Stromal cell of bone marrow (primary cell): ENCODE data around the gene CNTROB.

Source experiments
- DNase-seq: peaks from one replicate; pipeline ENCODE4 v3.0.0-alpha.2; 2012; ENCODE audit warnings: low read depth

Gene CNTROB

GRCh38 chr17:7987112-7987893 is 55.3 kb downstream of the CNTROB start:
- no peak for DNase-seq

DNA sequence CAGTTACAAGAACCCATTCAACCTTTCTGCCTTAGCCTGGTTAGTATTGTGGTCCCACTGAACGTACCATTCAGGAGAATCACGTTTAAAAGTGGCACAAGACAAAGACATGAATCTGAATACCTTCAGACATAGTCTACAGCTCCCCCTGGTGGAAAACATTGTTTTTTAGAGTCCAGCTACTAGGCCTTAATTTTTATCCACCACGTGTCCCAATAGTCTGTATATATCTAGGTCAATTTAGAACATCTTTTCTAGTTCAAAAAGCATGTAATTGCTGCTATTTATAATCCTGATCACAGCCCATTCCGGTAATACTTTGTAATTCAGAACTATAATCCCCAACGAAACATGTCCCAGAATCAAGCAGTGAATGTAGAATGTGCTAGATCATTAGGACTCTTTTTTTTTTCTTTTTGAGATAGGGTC is 56.8 kb downstream of the CNTROB start:
- DNase-seq: peak; percentile 80

DNA sequence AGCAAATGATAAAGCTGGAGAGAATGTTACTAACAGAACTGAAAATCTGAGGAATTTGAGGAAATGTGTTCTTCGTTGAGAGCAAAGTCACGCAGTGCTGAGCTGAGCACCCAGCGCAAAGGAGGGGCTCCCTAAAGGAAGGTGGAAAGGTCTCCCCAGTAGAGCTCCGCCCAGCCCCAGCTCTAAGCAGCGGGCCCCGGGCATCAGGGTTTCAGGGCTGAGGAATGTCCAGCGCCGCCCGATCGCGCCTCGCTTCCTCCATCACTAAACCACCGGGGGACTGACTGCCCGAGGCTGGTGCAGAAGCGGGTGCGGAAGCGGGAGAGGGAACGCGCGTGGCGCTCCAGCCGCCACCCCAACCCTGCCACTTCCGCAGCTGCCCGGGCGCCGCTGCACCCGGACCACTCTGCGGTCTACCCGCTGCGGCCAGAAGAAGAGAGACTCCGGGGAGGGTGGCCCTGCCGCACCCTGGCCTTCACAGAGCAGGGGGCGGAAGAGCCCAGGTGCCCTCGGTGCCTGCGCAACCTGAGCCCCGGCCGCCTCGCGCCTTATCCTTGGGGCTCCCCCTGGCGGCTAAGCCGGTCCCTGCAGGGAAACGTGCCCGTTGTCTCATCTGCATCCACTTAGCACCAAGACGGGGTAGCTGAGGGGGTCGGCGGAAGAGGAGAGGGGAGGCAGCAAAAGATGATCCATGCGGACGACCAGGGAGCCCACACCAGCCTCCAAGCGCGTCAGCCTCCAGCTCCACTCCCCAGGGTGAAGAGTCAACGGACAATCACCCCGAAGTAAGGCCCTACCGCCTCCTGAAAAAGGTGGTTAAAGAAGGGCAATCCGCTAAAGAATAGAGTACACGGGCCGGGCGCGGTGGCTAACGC is 58.0 kb downstream of the CNTROB start:
- DNase-seq: no peak

GRCh38 chr17:7992516-7992915 is 60.5 kb downstream of the CNTROB start:
- DNase-seq: no peak

DNA sequence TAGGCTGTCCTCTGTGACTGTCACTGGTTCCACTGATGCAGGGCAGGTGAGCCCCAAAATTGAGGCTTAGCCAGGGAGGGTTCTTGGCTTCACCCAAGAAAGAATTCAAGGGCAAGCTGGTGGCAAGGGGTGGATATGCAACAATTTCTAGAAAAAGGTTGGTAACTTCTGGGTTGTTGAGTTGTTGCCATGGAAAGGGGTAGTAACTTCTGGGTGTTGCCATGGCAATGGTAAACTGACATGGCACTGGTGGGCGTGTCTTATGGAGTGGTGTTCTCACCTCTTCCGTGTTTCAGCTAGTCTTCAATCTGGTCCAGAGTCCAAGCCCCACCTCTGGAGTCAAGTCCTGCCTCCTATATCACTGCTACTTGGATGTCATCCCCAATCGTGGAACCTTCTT is 60.9 kb downstream of the CNTROB start:
- no peak for DNase-seq

- DNase-seq: no peak
Observed at GRCh38 chr17:7993972-7994589, 62.1 kb downstream of the CNTROB start.

DNA sequence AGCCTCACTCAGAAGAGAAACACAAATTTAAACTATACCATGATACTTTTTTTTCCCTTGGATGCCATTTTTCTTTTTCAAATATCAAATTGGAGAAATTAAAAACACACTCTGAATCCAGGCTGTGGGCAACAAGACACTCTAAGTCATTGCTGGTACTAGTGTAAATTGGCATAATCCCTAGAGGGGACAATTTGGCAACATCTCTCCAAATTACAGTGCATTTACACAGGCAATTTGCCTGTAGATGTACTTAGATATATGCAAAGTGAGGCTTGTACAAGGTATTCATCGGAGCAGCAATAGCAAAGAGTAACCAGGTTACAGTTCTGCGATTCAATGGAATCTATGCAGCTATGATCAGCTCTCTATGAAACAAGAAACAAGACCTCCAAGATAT is 63.7 kb downstream of the CNTROB start:
- DNase-seq: no peak

DNA sequence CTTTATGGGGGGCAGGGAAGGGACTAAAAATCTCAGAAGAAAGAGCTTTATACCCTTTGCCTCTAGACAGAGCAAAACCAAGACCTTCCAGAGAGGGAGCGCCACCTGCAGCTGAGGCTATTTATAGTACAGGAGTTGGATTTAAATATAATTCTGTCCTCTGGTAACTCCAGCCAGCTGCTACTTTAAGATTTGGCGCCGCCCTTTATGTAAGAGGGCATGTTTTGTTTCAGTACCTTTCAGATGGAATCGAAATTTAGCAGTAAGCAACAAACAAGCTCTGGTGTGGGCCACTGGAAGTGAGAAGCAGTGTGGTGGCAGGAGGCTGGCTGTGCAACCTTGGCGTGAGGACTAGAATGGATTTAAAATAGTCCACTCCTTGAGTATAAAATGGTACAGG is 65.2 kb downstream of the CNTROB start:
- no peak for DNase-seq
